SJCRH30 (cell line): Measurements from ENCODE around the gene UGT2B15. TPM values are rescaled to one million over a fixed set of nuclear protein-coding genes. Genes with fewer than 3 reads are reported as not detected.
"Not testable (repeated sequence)": the region's sequence is repeated elsewhere in the genome, so short reads cannot be mapped to it uniquely, and the experiment has no call there.

Experiments used
- DNase-seq, 2 experiments: peaks; one replicate each; pipeline ENCODE4 v3.0.0-alpha.2; 2015 to 2020
- H3K27ac ChIP-seq: fragments of 250-450 bp; sonication (Bioruptor Pico); 2 replicates; pipeline ENCODE4 v1.5.1; 2020; ENCODE audit warnings: mild to moderate bottlenecking, moderate library complexity
- H3K27me3 ChIP-seq: fragments of 250-450 bp; sonication (Bioruptor Pico); 2 replicates; pipeline ENCODE4 v1.5.1; 2020; ENCODE audit warnings: mild to moderate bottlenecking, moderate library complexity
- H3K36me3 ChIP-seq: fragments of 250-450 bp; sonication (Bioruptor Pico); 2 replicates; pipeline ENCODE4 v1.5.1; 2020; ENCODE audit warnings: mild to moderate bottlenecking, moderate library complexity
- H3K4me1 ChIP-seq: fragments of 250-450 bp; sonication (Bioruptor Pico); 2 replicates; pipeline ENCODE4 v1.5.1; 2020; ENCODE audit warnings: mild to moderate bottlenecking, moderate library complexity
- H3K4me3 ChIP-seq: fragments of 250-450 bp; sonication (Bioruptor Pico); 2 replicates; pipeline ENCODE4 v1.5.1; 2020; ENCODE audit warnings: mild to moderate bottlenecking, moderate library complexity
- H3K9me3 ChIP-seq: fragments of 250-450 bp; sonication (Bioruptor Pico); replicated peaks from 2 replicates; pipeline ENCODE4 v1.5.1; 2020; ENCODE audit warnings: mild to moderate bottlenecking, moderate library complexity
- total RNA-seq: library from RNA; depleted of rRNA; stranded (reverse); fragments of >200 nt; shearing (Covaris generic); gene quantifications from 2 replicates; pipeline ENCODE4 v1.2.3, GENCODE V29; 2014; rRNA removed

Gene UGT2B15
- total RNA-seq: not detected in 2 replicates

DNA sequence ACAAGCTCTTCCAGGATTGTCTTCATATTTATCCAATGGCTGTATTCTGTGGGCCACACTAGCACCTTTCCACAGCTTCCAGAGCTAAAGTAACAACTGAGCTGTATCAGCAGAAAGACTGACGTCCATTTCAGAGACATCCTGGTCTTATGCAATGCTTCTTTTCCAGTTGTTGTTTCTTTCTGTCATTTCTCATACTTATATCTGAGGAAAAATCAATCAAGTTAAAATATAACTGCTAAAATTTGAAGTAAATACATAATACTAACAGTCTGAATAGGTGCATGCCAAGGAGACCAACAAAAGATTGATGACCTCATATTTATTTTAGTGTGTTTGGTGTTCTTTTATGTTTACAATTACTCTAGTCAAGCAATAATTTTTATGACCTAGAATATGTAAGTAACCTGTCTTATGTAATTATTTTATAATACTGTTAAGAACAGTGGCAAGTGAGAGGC, at the start of gene UGT2B15:
Gene UGT2B15 (minus strand): TSS at position 174 of the 461 bp plus-strand sequence. CDS start 34 bp downstream, at position 140.
- H3K36me3 ChIP-seq: not testable (repeated sequence)

DNA sequence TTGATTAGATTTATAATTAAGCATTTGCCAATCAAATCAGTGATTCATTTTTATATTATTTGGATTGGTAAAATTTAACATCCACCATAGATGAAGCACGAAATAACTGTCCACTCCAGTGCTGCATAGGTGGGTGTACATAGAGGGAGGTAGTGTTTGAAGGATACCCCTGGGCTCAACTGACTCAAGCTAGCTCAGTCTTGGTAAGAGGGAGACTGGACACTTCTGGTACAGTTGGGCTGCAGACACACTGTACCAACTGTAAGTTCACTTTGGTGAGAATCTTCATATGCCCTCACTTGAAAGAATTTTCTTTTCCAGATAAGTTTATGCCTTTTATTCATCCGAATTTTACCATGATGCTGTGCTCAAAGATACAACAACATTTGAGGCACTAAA, 48.6 kb upstream of the UGT2B15 start:
- H3K4me3 ChIP-seq: no peak overlapping the region

More for the DNA sequence above, at the start of gene UGT2B15:
- H3K4me1 ChIP-seq, H3K9me3 ChIP-seq, H3K27ac ChIP-seq, H3K27me3 ChIP-seq, DNase-seq, H3K4me3 ChIP-seq: not testable (repeated sequence)

DNA sequence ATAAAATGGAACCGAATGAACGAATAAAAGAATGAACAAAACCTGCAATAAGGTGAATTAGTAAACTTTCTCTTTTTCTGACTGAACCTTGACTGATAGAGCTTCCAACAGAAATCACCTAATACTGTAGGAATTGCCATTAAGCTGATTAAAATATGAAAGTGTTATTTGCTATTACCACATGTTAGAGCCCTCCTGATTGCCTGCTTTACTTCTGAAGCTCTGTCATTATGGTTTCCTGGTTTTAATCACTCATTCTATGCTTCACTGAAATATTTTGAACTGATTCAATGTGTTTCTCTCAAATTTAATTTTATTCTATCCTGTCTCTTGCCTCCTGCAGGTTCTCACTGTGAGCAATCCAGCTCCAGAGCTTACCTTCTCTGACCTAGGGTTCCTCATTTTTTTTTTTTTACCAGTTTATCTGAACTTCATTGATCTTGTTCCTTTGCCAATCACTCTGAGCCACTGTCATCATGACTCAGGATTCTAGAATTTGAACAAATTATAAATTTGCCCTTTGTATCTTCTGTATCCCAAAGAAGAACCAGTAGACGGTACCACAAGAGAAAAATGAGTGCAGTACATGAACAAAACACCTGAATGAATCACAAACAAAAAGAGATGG, 48.1 kb upstream of the UGT2B15 start:
- Histone ChIP-seq H3K27me3 (no peaks in the 10 kb centered on the region), H3K4me3 (no peak overlapping the region), H3K36me3 (no peaks in the 10 kb centered on the region), H3K9me3 (no peaks in the 10 kb centered on the region; the same call in 1 of the 2 replicates), H3K4me1 (peaks cover 9% of the 10 kb centered on the region), H3K27ac (no peak overlapping the region)
- DNase-seq: no peak

More for the DNA sequence above, 48.6 kb upstream of the UGT2B15 start:
- Histone ChIP-seq H3K27me3 (no peaks in the 10 kb centered on the region), H3K36me3 (no peaks in the 10 kb centered on the region), H3K27ac (no peak overlapping the region), H3K9me3 (no peaks in the 10 kb centered on the region; the same call in 1 of the 2 replicates), H3K4me1 (peaks cover 9% of the 10 kb centered on the region)
- DNase-seq: no peak

DNA sequence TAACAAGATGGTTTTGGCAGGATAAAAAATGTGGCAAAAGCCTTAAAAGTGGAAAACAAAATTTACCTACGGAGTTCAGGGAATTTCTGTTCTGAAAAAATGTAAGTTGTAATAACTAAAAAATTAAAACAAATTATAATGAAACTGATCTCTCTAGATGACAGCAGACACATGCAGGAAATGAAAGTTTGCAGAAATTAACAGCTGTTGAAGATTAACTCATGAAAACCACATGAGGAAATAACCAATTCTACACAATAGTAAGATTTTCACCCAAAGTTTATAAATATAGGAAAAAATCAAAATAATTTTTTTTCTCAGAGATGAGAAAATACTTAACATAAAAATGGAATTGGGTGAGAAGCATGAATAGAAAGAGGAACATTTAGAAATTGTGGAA, 47.5 kb upstream of the UGT2B15 start:
- DNase-seq: peak in 1 of 2 experiments; percentile 19
- H3K27me3 ChIP-seq: no peaks in the 10 kb centered on the region

DNA sequence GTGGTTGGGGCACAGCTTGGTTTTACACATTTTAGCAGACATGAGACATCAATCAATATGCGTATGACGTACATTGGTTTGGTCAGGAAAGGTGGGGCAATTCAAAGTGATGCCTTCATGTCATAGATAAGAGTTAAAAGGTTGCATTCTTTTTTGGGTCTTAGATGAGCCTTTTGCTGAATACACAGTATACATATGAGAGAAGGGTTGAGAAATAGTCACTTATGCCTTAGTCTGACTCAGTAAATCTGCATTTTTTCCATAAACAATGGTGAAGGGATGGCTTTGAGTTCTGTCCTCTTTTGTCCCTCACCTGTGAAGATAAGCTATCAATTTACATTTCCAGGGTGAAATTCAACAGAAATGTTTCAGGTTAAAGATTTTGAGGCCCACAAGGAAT, 43.9 kb upstream of the UGT2B15 start:
- Histone ChIP-seq H3K27me3 (no peaks in the 10 kb centered on the region), H3K4me1 (peaks cover 9% of the 10 kb centered on the region), H3K36me3 (no peaks in the 10 kb centered on the region), H3K4me3 (no peak overlapping the region), H3K27ac (no peak overlapping the region), H3K9me3 (no peaks in the 10 kb centered on the region)
- no peak for DNase-seq

More for the DNA sequence above, 47.5 kb upstream of the UGT2B15 start:
- Histone ChIP-seq H3K4me3 (no peak overlapping the region), H3K36me3 (no peaks in the 10 kb centered on the region), H3K27ac (no peak overlapping the region), H3K9me3 (no peaks in the 10 kb centered on the region; the same call in 1 of the 2 replicates), H3K4me1 (peaks cover 9% of the 10 kb centered on the region)

DNA sequence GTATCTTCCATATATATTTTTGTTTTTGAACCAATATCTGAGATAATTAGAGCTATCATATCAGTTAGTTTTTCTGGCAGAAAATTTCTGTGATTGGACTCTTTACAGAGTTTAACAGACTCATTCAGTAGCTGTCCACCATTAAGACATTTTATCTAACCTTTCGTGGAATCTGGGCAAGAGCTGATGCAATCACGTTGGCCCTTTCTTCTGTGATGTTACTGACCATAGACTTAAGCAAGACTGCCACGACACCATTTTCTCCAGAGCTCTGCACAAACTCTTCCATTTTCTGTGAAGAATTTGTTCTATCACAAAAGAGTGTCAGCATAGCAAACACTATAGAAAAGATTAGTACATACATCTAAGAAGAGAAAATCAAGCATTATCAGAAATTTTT, 41.8 kb upstream of the UGT2B15 start:
- Histone ChIP-seq H3K9me3 (no peaks in the 10 kb centered on the region), H3K27me3 (no peaks in the 10 kb centered on the region), H3K4me1 (no peaks in the 10 kb centered on the region), H3K27ac (no peak overlapping the region), H3K4me3 (no peak overlapping the region), H3K36me3 (no peaks in the 10 kb centered on the region)
- no peak for DNase-seq

DNA sequence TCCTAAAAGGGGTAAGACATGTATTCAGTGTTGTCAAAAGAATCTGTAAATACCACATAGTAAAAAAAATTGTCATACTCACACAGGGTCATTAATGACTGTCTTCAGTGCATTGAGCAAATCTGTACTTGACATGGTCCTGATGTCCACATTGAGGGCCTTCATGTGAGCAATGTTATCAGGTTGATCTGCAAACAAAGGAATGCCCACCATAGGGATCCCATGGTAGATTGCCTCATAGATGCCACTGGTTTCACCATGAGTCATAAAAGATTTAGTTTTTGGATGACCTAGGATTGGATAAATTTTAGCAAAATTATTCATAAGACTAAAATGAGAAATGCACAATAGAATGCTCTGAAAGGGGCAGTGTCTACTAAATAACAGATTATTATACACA, 38.1 kb upstream of the UGT2B15 start:
- Histone ChIP-seq H3K4me3 (no peak overlapping the region), H3K27me3 (no peaks in the 10 kb centered on the region), H3K27ac (no peak overlapping the region), H3K4me1 (no peaks in the 10 kb centered on the region), H3K36me3 (no peaks in the 10 kb centered on the region), H3K9me3 (no peaks in the 10 kb centered on the region)
- no peak for DNase-seq

DNA sequence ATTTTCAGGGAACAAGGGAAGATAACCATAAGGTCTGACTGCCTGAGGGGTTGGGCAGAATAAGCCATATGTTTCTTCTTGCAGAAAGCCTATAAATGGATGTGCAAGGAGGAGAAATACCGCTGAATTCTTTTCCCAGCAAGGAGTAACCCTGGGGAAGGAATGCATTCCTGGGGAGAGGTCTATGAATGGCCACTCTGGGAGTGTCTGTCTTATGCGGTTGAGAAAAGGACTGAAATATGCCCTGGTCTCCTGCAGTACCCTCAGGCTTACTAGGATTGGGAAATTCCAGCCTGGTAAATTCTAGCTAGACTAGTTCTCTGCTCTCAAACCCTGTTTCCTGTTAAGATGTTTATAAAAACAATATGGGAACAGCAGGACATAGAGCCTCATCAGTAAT, 32.7 kb upstream of the UGT2B15 start:
- not testable (repeated sequence) for H3K4me1 ChIP-seq, DNase-seq, H3K4me3 ChIP-seq, H3K27ac ChIP-seq, H3K27me3 ChIP-seq, H3K9me3 ChIP-seq, H3K36me3 ChIP-seq

DNA sequence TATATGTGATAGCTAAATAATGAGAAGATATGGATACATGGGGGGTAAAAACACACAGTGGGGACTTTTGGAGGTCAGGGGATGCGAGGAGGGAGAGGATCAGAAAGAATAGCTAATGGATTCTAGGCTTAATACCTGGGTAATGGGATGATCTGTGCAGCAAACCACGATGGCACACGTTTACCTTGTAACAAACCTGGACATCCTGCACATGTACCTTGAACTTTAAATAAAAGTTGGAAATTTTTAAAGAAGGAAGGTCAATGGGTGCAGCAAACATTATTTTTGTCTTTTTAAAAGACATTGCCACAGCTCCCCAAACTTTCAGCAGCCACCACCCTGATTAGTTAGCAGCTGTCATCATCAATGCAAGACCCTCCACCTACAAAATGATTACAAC, 29.7 kb upstream of the UGT2B15 start:
- no peaks in the 10 kb centered on the region for H3K4me1 ChIP-seq
- no peaks in the 10 kb centered on the region; the same call in 1 of the 2 replicates for H3K27me3 ChIP-seq
- DNase-seq: no peak
- H3K4me3 ChIP-seq: no peak overlapping the region
- H3K9me3 ChIP-seq: no peaks in the 10 kb centered on the region
- no peaks in the 10 kb centered on the region for H3K36me3 ChIP-seq
- no peak overlapping the region for H3K27ac ChIP-seq

DNA sequence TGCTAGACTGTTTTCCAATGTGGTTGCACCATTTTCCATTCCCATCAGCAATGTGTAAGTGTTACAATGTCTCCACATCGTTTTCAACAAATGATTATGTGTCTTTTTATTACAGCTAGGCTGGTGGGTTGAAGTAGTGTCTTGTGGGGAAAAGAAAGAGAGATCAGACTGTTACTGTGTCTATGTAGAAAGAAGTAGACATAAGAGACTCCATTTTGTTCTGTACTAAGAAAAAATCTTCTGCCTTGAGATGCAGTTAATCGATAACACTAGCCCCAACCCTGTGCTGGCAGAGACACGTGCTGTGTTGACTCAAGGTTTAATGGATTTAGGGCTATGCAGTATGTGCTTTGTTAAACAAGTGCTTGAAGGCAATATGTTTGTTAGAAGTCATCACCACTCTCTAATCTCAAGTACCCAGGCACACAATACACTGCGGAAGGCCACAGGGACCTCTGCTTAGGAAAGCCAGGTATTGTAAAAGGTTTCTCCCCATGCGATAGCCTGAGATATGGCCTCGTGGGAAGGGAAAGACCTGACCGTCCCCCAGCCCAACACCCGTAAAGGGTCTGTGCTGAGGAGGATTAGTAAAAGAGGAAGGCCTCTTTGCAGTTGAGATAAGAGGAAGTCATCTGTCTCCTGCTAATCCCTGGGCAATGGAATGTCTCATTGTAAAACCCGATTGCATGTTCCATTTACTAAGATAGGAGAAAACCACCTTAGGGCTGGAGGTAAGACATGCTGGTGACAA, 23.0 kb upstream of the UGT2B15 start:
- Histone ChIP-seq H3K27me3 (no peaks in the 10 kb centered on the region; the same call in 1 of the 2 replicates), H3K9me3 (no peaks in the 10 kb centered on the region), H3K4me3 (no peak overlapping the region), H3K36me3 (no peaks in the 10 kb centered on the region), H3K27ac (no peak overlapping the region), H3K4me1 (no peaks in the 10 kb centered on the region)
- DNase-seq: no peak

DNA sequence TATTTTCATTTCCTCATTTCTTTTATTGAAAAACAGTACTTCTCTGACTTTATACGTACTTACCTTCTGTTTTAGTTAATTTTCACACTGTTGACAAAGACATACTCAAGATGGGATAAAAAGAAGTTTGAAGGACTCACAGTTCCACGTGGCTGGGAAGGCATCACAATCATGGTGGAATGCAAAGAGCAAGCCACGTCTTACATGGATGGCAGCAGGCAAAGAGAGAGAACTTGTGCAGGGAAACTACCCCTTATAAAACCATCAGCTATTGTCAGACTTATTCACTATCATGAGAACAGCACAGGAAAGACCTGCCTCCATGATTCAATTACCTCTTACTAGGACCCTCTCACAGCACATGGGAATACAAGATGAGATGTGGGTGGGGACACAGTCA, 20.7 kb upstream of the UGT2B15 start:
- no peak for DNase-seq
- no peaks in the 10 kb centered on the region; the same call in 1 of the 2 replicates for H3K27me3 ChIP-seq
- H3K4me1 ChIP-seq: no peaks in the 10 kb centered on the region
- H3K36me3 ChIP-seq: no peaks in the 10 kb centered on the region
- H3K9me3 ChIP-seq: no peaks in the 10 kb centered on the region
- H3K4me3 ChIP-seq: no peak overlapping the region
- no peak overlapping the region for H3K27ac ChIP-seq

DNA sequence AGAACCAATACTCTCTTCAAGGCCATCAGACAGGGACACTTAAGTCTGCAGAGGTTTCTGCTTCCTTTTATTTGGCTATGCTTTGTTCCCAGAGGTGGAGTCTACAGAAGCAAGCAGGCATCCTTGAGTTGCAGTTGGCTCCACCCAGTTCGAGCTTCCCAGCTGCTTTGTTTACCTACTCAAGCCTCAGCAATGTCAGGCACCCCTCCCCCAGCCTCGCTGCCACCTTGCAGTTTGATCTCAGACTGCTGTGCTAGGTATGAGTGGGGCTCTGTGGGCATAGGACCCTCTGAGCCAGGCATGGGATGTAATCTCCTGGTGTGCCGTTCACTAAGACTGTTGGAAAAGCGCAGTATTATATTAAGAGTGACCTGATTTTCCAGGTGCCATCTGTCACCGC, 12.6 kb upstream of the UGT2B15 start:
- H3K27ac ChIP-seq: no peak overlapping the region
- H3K27me3 ChIP-seq: no peaks in the 10 kb centered on the region
- no peaks in the 10 kb centered on the region for H3K4me1 ChIP-seq
- H3K36me3 ChIP-seq: no peaks in the 10 kb centered on the region
- H3K4me3 ChIP-seq: no peak overlapping the region
- H3K9me3 ChIP-seq: no peaks in the 10 kb centered on the region
- no peak for DNase-seq

DNA sequence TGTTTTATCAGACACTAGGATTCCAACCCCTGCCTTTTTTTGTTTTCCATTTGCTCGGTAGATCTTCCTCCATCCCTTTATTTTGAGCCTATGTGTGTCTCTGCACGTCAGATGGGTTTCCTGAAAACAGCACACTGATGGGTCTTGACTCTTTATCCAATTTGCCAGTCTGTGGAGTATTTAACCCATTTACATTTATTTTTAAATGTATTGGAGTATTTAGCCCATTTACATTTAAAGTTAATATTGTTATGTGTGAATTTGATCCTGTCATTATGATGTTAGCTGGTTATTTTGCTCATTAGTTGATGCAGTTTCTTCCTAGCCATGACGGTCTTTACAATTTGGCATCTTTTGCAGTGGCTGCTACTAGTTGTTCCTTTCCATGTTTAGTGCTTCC, 10.8 kb upstream of the UGT2B15 start:
- not testable (repeated sequence) for H3K27me3 ChIP-seq, H3K9me3 ChIP-seq, H3K4me1 ChIP-seq, H3K27ac ChIP-seq, H3K36me3 ChIP-seq, H3K4me3 ChIP-seq, DNase-seq

DNA sequence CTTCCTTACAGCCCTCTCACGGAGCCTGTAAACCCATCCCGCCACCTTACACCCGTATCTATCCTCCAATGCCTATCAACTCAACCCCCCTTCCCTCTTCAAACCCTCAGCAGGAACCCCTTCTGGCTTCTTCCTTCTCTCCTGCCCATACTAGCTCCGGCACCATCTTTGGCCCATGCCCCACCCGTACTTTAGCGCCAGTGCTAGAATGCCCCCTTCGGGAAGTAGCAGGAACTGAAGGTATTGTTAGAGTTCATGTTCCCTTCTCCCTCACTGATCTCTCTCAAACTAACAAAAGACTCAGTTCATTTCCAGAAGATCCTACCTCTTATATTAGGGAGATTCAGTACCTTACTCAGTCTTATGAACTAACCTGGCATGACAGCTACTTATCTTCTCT, 2.7 kb upstream of the UGT2B15 start:
- Histone ChIP-seq H3K27ac (no peak overlapping the region), H3K27me3 (no peaks in the 10 kb centered on the region), H3K4me1 (no peaks in the 10 kb centered on the region), H3K4me3 (no peak overlapping the region), H3K9me3 (no peaks in the 10 kb centered on the region), H3K36me3 (no peaks in the 10 kb centered on the region)
- no peak for DNase-seq

DNA sequence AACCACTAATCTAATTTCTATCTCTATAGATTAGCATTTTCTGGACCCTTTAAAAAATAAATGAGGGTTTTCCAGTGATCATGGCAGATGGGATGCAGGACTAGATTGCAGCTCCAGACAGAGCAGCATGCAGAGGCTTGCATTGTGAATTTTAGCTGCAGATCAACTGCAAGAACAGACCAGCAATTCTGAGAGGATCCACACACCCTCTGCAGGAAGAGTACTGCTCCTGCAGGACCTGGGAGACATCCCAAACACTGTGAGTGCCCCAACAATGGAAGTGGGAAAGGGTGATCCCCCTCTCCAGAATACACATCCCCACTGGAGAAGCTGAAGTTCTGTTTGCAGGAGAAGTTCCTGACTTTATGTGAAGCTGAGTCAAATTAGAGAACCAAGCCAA, 765 bp upstream of the UGT2B15 start:
- not testable (repeated sequence) for DNase-seq, H3K9me3 ChIP-seq, H3K27ac ChIP-seq, H3K4me1 ChIP-seq, H3K4me3 ChIP-seq, H3K36me3 ChIP-seq, H3K27me3 ChIP-seq
